Measurements from ENCODE around the gene SLC45A3.

- TF ChIP-seq, protein P1, sequence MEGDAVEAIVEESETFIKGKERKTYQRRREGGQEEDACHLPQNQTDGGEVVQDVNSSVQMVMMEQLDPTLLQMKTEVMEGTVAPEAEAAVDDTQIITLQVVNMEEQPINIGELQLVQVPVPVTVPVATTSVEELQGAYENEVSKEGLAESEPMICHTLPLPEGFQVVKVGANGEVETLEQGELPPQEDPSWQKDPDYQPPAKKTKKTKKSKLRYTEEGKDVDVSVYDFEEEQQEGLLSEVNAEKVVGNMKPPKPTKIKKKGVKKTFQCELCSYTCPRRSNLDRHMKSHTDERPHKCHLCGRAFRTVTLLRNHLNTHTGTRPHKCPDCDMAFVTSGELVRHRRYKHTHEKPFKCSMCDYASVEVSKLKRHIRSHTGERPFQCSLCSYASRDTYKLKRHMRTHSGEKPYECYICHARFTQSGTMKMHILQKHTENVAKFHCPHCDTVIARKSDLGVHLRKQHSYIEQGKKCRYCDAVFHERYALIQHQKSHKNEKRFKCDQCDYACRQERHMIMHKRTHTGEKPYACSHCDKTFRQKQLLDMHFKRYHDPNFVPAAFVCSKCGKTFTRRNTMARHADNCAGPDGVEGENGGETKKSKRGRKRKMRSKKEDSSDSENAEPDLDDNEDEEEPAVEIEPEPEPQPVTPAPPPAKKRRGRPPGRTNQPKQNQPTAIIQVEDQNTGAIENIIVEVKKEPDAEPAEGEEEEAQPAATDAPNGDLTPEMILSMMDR (IDR thresholded peaks at IDR 0.05): no peak
- TF ChIP-seq POLR2A (IDR thresholded peaks at IDR 0.05) (no peak), EP300 (IDR thresholded peaks at IDR 0.05; ENCODE audit: low read depth) (no peak), POLR2AphosphoS5 (IDR thresholded peaks at IDR 0.05) (no peak)
Observed at GRCh38 chr1:205627956-205628355, 52.4 kb downstream of the SLC45A3 start.

Measured in transverse colon (tissue), 4 donors.